Activated CD4-positive, alpha-beta T cell treated with anti-CD3 and anti-CD28 coated beads, Interleukin-2, Interleukin-4, amounts not matched to agents 100 ng/mL and 50 ng/mL, durations not matched to agents 16 hours and 8 hours (primary cell): ENCODE measurements around the gene BAX.
"Not testable (repeated sequence)": the region's sequence is repeated elsewhere in the genome, so short reads cannot be mapped to it uniquely, and the experiment has no call there.

ENCODE experiments used
- DNase-seq: peaks from one replicate; pipeline ENCODE4 v3.0.0-alpha.2; 2020; ENCODE audit warnings: low spot score

BAX gene

DNA sequence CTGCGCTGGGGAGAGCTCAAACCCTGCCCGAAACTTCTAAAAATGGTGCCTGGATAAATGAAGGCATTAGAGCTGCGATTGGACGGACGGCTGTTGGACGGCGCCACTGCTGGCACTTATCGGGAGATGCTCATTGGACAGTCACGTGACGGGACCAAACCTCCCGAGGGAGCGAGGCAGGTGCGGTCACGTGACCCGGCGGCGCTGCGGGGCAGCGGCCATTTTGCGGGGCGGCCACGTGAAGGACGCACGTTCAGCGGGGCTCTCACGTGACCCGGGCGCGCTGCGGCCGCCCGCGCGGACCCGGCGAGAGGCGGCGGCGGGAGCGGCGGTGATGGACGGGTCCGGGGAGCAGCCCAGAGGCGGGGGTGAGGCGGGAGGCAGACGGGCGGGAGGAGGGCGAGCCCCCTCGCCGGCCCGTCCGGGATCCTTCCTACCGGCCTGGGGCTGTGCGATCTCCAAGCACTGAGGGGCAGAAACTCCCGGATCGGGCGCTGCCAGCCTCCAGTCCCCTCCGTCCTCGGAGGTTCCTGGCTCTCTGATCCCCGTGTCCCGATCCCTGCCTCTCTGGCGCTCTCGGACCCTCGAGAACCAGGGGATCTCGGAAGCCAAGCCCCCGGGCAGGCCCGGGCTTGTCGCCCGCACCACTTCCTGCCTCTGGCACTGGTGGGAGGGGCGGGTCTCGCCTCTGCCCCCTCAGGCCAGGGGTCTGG lies at the start of gene BAX:
Gene BAX (plus strand): TSS at position 281 of the 713 bp plus-strand sequence. CDS start 54 bp downstream, at position 335.
- peak; percentile 98 for DNase-seq

DNA sequence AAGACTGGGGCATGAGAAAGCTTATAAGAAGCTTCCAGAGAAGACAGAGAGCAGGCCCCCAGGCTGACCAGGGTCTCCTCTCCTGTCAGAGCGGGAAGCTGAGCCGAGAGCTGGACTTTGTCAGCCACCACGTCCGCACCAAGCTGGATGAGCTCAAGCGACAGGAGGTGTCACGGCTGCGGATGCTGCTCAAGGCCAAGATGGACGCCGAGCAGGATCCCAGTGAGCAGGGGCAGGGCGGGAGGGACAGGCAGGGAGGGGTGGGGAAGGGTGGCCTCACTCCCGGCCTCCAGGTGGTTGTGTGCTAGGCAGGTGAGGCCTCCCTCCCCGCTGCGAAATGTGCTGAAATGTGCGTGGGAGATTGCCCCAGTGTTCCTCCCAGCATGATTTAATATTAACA lies 49.0 kb upstream of the BAX start:
- DNase-seq, result no peak

DNA sequence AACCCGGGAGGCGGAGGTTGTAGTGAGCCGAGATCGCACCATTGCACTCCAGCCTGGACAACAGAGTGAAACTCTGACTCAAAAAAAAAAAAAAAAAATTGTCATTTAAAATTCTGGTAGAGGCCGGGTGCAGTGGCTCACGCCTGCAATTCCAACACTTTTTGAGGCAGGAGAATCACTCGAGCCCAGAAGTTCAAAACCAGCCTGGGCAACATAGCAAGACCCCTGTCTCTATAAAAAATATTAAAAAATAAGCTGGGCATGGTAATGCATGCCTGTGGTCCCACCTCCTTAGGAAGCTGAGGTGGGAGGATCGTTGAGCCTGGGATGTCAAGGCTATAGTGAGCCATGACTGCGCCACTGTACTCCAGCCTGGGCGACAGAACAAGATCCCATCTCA lies 48.4 kb upstream of the BAX start:
- no peak for DNase-seq

DNA sequence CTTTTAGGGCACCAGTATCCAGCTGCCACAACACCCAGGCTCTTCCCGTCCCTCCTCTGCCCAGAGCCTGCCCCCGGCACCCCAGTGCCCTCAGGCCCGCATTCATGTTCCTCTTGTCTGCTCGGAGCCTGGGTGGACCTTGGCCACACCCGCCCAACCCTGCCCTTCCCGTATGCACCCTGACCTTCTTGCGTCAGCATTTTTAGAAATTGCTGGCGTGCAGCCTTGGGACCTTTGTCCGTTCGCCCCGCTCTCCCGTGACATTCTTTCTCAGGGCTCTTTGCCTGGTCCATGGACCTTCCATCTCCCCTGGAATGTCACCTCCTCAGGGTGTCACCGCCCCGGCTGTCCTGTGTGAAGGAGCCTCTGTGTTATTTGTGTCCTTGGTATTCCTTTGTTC lies 47.0 kb upstream of the BAX start:
- DNase-seq, result no peak

DNA sequence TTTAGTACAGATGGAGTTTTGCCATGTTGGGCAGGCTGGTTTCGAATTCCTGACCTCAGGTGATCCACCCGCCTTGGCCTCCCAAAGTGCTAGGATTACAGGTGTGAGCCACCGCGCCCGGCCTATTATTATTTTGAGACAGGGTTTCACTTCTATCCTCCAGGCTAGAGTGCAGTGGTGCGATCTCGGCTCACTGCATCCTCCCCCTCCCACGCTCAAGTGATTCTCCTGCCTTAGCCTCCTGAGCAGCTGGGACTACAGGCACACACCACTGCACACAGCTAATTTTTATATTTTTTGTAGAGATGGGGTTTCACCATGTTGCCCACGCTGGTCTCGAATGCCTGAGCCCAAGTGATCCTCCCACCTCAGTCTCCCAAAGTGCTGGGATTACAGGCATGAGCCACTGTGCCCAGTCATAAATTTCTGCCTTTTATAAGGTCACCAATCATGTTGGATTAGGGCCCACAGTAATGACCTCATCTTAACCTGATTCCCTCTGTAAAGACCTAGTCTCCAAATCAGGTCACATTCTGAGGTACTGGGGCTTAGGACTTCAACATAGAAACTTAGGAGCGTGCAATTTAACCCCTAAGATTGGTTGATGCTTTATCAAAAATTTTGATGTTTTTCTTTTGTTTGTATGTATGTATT lies 45.1 kb upstream of the BAX start:
- DNase-seq, result not testable (repeated sequence)

DNA sequence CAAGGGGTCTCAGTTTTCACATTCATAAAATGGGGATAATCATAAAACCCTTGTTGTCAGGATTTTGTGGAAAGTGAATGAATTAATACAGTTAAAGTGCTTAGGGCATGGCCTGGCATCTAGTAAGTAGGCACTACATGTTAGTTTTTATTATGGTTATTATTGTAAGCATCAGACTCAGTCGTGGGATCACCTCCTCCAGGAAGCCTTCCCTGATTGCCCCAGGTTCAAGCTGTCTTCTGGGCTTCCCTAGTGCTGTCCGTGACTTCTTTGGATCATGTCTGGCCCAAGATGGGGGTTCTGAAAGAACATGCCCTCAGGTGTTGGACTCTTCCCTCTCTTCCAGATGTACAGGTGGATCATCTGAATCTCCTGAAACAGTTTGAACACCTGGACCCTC lies 43.9 kb upstream of the BAX start:
- DNase-seq, result no peak

DNA sequence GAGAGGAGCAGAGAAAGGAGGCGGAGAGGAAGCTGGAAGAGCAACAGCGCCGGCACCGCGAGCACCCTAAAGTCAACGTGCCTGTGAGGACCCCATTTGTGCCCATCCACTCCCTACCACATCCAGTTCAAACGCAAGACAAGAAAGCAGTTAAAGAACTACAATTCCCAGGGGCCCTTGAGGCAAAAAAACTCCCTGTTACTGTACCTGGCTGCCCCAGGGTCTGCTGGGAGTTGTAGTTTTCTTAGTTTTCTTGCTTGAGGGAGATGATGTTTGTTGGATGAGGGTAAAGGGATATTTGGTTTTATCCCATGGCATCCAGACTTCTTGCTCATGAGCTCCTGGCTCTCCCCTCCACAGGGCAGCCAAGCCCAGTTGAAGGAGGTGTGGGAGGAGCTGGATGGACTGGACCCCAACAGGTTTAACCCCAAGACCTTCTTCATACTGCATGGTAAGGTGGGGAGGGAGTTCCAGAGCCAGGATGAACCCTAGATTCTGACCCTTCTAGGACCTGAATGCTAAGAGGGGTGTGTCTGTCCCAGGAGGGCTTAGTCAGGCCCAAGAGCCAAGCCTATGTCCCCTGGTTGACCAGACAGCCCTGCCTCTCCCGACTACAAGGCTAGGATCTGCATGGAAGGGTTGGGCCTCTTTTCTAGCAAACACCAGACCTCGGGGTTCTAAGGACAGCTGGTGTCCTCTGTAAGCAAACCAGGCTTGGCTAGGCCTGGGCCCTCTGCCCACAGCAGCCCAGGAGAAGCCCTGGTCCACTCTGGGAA lies 41.4 kb upstream of the BAX start:
- no peak for DNase-seq

DNA sequence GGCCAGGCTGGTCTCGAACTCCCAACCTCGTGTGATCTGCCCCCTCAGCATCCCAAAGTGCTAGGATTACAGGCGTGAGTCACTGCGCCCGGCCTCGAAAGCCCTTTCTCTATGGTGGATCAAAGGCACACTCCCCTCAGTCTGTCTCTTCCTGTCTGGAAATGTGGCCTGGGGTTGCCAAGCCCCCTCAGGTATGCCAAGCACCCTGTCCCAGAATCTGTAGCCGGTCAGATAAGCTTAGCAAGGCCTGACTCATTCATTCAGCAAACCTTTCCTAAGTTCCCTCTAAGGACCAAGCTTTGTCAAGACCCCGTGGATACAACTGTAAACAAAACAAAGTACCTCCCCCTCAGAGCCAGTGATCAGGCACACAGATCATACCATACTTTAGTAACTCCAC lies 40.5 kb upstream of the BAX start:
- DNase-seq, result no peak

DNA sequence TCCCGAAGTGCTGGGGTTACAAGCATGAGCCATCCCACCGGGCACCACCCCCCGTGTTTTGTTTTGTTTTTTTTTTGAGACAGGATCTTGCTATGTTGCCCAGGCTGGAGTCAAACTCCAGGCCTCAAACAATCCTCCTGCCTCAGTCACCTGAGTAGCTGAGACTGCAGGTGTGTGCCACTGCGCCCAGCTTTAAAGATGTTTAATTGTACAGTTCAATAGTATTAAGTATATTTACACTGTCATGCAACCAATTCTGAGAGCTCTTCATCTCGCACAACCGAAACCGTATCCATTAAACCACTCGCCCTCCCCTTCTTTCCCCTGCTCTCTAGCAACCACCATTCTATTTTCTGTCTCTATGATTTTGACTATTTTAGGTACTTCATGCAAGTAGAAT lies 38.9 kb upstream of the BAX start:
- DNase-seq, result no peak

DNA sequence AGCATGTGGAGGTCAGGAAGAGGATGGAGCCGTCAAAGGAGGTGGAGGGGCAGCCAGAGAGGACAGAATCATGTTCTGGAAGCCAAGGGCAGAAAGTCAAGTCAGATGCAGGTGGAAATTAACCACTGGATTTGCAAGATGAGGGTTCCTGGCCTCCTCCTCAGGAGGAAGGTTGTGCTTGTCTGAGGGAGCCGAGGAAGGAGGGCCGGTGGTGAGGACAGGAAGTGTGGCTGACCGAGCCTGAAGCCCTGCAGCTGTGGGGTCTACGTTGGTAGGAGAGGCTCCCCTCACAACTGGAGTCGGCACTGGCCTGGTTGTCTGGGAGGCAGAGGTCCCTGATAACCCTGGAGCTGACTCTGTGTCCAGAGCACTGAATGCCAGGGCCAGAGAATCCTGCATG lies 36.6 kb upstream of the BAX start:
- no peak for DNase-seq

DNA sequence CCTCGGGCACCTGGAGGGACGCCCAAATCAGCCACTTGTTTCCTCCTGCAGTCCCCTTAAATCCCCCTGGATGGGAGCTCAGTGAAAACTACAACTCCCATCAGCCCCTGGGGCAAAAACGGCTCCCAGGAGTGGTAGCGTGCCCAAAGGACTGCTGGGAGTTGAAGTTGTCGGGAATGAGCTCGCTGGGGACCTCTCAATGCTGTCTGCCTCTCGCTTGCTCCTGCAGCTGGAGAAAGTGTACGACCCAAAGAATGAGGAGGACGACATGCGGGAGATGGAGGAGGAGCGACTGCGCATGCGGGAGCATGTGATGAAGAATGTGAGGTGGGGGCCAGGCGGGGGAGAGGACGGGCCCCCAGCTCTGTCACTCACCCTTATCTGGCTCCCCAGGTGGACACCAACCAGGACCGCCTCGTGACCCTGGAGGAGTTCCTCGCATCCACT lies 35.9 kb upstream of the BAX start:
- no peak for DNase-seq

DNA sequence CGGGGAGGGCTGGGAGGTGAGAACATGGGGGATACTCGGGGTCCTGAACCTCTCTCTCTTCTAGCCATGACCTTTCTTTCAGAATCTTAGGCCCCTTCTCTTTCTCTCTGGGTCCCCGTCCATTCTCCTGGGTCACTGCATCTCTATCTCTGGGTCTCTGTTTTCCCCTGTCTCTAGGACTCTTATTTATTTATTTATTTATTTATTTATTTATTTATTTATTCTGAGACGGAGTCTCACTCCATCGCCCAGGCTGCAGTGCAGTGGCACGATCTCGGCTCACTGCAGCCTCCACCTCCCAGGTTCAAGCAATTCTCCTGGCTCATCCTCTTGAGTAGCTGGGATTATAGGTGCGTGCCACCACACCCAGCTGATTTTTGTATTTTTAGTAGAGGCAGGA lies 35.4 kb upstream of the BAX start:
- not testable (repeated sequence) for DNase-seq

DNA sequence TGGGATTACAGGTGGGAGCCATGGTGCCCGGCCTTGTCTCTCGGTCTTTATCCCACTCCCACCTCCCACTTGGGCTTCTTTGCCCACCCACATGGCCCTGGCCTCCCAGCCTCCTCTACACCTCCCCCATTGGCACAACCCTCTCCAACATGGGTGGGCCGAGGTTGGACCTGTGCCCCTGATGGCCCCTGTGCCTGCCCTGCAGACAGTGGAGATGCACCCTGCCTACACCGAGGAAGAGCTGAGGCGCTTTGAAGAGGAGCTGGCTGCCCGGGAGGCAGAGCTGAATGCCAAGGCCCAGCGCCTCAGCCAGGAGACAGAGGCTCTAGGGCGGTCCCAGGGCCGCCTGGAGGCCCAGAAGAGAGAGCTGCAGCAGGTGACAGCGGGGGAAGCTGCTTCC lies 33.7 kb upstream of the BAX start:
- no peak for DNase-seq

DNA sequence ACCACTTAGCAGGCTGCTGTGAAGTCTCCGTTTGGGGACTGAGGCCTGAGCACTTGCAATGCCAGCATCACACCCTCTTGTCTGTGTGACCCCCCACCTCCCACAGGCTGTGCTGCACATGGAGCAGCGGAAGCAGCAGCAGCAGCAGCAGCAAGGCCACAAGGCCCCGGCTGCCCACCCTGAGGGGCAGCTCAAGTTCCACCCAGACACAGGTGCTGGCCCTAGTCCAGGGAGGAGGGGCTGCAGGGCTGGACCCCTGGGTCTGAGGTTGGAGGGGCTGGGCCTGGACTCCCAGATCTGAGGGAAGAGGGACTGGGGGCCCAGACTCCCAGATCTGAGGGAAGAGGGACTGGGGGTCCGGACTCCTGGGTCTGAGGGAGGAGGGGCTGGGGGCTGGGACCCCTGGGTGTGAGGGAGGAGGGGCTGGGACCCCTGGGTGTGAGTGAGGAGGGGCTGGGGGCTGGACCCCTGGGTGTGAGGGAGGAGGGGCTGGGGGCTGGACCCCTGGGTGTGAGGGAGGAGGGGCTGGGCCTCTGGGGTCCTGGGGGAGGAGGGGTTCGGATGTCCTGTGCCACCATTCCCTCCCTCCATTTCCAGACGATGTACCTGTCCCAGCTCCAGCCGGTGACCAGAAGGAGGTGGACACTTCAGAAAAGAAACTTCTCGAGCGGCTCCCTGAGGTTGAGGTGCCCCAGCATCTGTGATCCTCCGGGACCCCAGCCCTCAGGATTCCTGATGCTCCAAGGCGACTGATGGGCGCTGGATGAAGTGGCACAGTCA lies 32.8 kb upstream of the BAX start:
- DNase-seq, result no peak

DNA sequence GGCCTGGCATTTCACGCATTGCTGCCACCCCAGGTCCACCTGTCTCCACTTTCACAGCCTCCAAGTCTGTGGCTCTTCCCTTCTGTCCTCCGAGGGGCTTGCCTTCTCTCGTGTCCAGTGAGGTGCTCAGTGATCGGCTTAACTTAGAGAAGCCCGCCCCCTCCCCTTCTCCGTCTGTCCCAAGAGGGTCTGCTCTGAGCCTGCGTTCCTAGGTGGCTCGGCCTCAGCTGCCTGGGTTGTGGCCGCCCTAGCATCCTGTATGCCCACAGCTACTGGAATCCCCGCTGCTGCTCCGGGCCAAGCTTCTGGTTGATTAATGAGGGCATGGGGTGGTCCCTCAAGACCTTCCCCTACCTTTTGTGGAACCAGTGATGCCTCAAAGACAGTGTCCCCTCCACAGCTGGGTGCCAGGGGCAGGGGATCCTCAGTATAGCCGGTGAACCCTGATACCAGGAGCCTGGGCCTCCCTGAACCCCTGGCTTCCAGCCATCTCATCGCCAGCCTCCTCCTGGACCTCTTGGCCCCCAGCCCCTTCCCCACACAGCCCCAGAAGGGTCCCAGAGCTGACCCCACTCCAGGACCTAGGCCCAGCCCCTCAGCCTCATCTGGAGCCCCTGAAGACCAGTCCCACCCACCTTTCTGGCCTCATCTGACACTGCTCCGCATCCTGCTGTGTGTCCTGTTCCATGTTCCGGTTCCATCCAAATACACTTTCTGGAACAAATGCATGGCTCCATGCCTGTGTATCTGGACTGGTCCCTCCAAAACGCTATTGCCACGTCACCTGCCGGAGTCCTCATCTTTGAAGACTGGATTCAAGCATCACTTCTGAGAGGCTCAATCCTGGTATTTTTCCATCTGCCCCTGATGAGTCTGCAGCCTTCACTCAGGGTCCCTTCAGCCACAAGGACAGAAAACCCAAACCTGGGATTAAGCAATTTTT lies 31.9 kb upstream of the BAX start:
- DNase-seq, result no peak

DNA sequence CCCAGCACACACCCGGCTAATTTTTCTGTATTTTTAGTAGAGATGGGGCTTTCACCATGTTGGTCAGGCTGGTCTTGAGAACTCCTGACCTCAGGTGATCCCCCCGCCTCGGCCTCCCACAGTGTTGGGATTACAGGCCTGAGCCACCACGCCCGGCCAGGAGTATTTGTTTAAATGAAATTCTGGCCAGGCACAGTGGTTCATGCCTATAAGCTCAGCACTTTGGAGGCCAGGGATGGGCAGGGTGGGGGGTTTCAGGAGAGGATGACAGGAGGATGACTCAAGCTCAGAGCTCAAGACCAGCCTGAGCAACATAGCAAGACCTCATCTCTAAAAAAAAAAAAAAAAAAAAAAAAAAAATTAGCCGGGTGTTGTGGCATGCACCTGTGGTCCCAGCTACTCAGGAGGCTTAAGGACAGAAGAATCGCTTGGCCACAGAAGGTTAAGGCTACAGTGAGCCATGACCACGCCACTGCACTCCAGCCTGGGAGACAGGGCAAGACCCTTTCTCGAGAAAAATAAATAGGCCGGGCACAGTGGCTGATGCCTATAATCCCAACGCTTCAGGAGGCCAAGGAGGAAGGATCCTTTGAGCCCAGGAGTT lies 29.3 kb upstream of the BAX start:
- no peak for DNase-seq

DNA sequence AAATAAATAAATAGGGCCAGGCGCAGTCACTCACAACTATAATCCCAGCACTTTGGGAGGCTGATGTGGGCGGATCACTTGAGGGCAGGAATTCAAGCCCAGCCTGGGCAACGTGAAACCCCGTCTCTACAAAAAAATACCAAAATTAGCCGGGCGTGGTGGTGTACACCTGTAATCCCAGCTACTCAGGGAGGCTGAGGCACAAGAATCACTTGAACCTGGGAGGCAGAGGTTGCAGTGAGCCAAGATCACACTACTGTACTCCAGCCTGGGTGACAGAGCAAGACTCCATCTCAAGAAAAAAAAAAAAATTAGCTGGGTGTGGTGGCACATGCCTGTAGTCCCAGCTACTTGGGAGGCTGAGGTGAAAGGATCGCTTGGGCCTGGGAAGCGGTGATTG lies 28.8 kb upstream of the BAX start:
- not testable (repeated sequence) for DNase-seq

DNA sequence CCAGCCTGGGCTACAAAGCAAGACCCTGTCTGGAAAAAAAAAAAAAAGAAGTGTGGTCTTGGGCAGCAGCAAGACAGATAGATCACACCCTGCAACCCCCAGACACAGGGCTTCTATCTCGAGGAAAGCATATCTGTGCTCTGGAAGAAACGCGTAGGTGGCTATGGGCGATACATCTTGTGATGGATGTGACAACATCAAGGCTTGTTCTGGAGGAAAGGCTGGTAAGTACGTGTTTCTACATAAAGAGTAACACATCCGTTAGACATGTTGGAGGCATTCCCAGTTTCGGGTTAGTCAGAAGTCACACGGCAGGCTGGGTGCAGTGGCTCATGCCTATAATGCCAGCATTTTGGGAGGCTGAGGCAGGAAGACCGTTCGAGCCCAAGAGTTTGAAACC lies 27.8 kb upstream of the BAX start:
- peak; percentile 26 for DNase-seq

DNA sequence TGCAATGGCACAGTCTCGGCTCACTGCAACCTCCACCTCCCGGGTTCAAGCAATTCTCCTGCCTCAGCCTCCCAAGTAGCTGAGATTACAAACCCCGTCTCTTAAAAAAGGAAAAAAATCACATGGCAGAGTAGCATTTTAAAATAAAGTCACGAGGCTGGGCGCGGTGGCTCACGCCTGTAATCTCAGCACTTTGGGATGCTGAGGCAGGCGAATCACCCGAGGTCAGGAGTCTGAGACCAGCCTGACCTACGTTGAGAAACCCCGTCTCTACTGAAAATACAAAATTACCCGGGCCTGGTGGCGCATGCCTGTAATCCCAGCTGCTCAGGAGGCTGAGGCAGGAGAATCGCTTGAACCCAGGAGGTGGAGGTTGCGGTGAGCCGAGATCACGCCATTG lies 27.0 kb upstream of the BAX start:
- not testable (repeated sequence) for DNase-seq

DNA sequence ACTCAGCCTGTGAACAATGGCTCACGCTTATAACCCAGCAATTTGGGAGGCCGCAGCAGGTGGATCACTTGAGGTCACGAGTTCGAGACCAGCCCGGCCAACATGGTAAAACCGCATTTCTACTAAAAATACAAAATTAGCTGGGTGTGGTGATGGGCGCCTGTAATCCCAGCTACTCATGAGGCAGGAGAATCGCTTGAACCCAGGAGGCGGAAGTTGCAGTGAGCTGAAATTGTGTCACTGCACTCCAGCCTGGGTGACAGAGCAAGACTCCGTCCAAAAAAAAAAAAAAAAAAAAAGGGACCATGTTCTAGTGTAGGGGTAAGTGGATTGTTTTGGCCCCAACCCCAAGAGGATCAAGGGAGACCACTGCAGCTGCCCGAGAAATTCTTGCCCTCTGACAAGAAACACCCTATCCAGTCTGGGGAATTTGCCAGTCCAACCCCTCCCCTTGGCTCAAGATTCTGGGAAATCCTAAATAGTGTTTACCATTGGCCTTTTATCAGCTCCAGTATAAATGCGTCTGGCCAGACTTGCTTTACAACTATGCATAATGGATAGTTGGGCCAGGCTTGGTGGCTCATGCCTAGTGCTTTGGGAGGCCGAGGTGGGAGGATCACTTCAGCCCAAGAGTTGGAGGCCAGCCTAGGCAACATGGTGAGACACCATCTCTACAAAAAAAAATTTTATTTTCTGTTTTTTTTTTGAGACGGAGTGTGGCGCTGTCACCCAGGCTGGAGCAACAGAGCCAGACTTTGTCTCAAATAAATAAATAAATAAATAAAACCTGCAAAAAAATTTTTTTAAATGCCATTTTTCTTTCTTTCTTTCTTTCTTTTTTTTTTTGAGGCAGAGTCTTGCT lies 26.3 kb upstream of the BAX start:
- no peak for DNase-seq
